ENCODE results near the gene ARHGAP31.

DNA sequence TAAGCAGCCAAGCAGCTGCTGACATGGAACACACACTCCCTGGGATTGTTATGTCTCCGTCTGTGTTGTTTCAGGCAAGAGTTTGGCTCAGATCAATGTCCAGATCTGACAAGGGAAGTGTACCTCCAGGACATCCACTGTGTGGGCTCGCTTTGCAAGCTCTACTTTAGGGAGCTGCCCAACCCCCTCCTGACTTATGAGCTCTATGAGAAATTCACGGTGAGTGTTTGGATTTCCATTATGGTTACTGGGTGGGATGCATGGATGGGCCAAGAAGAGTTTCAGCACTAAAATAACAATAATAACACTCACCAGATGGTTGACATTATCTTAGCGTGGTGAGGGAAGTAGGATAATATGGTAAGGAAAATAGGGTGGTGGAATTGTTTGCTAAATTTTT, 74.1 kb downstream of the ARHGAP31 start:
- TF ChIP-seq, protein P1, sequence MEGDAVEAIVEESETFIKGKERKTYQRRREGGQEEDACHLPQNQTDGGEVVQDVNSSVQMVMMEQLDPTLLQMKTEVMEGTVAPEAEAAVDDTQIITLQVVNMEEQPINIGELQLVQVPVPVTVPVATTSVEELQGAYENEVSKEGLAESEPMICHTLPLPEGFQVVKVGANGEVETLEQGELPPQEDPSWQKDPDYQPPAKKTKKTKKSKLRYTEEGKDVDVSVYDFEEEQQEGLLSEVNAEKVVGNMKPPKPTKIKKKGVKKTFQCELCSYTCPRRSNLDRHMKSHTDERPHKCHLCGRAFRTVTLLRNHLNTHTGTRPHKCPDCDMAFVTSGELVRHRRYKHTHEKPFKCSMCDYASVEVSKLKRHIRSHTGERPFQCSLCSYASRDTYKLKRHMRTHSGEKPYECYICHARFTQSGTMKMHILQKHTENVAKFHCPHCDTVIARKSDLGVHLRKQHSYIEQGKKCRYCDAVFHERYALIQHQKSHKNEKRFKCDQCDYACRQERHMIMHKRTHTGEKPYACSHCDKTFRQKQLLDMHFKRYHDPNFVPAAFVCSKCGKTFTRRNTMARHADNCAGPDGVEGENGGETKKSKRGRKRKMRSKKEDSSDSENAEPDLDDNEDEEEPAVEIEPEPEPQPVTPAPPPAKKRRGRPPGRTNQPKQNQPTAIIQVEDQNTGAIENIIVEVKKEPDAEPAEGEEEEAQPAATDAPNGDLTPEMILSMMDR (IDR thresholded peaks at IDR 0.05; ENCODE audit: insufficient read depth, low read length, poor library complexity, severe bottlenecking), result no peak
- no peak for TF ChIP-seq EZH2phosphoT487 (conservative IDR thresholded peaks at IDR 0.05; ENCODE audit: low read length)

All from SU-DHL-6 (cell line).